Measurements from ENCODE around the gene ZNF805. TPM values are rescaled to one million over a fixed set of nuclear protein-coding genes. Genes with fewer than 3 reads are reported as not detected.

The ZNF805 gene
- polyA plus RNA-seq, 1 of the 3 experiments (the other 2 are of a cell fraction) = 1.5 TPM

DNA sequence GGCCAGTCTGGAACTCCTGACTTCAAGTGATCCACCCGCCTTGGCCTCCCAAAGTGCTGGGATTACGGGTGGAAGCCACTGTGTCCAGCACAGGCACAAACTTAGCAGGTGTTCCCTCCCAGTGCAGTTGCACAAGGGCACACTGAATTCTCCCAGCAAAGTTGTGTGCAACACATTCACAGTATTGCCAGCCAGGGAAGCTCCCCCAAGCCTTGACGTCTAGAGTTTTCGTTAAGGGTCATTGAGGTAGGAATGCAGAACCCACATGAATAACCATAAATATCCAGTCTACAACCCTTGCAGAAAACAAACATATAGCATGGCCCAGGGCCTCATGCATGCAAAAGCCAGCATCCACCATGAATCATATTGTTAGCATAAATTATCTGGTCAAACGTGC is 12.9 kb upstream of the ZNF805 start:
- Histone ChIP-seq H3K79me2 (ENCODE audit: insufficient read depth) (no peaks in the 10 kb centered on the region), H3K9ac (no peak overlapping the region), H3K36me3 (replicated peaks in 1 of 2; ENCODE audit: control insufficient read depth in 1 of 2, insufficient read depth in 2 of 2, low read length in 1 of 2) (no peaks in the 10 kb centered on the region), H3F3A (replicated peaks; ENCODE audit: insufficient read depth) (no peaks in the 10 kb centered on the region), H3K9me2 (no peaks in the 10 kb centered on the region), H3K4me1 (ENCODE audit: control insufficient read depth in 1 of 2, insufficient read depth in 2 of 2, low read depth in 1 of 2, low read length in 1 of 2) (no peaks in the 10 kb centered on the region), H3K9me3 (no peaks in the 10 kb centered on the region), H3K4me3 (ENCODE audit: low read depth in 2 of 2, low read length in 1 of 2) (no peak overlapping the region), H4K20me1 (ENCODE audit: insufficient read depth) (no peaks in the 10 kb centered on the region), H3K27ac (ENCODE audit: low read depth in 2 of 2, low read length in 1 of 2) (no peak overlapping the region), H3K4me2 (no peak overlapping the region), H3K27me3 (ENCODE audit: insufficient read depth) (no peaks in the 10 kb centered on the region), H2AFZ (ENCODE audit: low read depth) (no peak overlapping the region)
- ChIA-PET CTCF (no interaction called here), POLR2A (no interaction called here)
- DNase-seq = no peak
- 69% methylated on average over 5 of the region's 5 CpGs for WGBS (ENCODE audit: low lambda C conversion rate)
- TF ChIP-seq, protein P1, sequence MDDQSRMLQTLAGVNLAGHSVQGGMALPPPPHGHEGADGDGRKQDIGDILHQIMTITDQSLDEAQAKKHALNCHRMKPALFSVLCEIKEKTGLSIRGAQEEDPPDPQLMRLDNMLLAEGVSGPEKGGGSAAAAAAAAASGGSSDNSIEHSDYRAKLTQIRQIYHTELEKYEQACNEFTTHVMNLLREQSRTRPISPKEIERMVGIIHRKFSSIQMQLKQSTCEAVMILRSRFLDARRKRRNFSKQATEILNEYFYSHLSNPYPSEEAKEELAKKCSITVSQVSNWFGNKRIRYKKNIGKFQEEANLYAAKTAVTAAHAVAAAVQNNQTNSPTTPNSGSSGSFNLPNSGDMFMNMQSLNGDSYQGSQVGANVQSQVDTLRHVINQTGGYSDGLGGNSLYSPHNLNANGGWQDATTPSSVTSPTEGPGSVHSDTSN (IDR thresholded peaks at IDR 0.05) = no peak
- TF ChIP-seq NRF1 (IDR thresholded peaks at IDR 0.05; ENCODE audit: low read depth, low read length) (no peak), RAD21 (IDR thresholded peaks at IDR 0.05; ENCODE audit: low read length) (no peak), CHD2 (IDR thresholded peaks at IDR 0.05; ENCODE audit: low read length, partially characterized antibody) (no peak), GABPA (IDR thresholded peaks at IDR 0.05; ENCODE audit: low read depth) (no peak), MEF2A (IDR thresholded peaks at IDR 0.05; ENCODE audit: borderline replicate concordance, low read depth) (no peak)

DNA sequence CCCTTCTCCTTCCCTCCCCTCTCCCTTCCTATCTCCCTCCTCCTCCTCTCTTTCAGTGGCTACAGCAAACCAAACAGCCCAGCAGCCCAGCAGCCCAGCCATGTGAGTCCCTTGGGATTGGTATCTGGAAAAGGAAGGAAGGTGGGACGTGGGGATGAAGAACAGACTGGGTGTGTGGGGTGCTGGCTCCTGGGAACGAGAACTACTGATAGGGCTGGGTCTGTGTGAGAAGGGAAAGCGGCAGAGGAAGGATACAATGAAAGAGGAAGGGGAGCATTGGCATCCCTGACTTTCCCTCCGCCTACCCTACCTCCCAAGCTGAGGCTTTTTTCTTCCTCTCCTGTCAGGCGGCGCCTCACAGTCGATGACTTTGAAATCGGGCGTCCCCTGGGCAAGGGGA is 8.7 kb upstream of the ZNF805 start:
- Histone ChIP-seq H3K9ac (no peak overlapping the region), H2AFZ (ENCODE audit: low read depth) (no peak overlapping the region), H3K9me3 (no peaks in the 10 kb centered on the region), H3K4me1 (ENCODE audit: control insufficient read depth in 1 of 2, insufficient read depth in 2 of 2, low read depth in 1 of 2, low read length in 1 of 2) (no peaks in the 10 kb centered on the region), H3K4me2 (no peak overlapping the region), H3K27ac (ENCODE audit: low read depth in 2 of 2, low read length in 1 of 2) (no peak overlapping the region), H4K20me1 (ENCODE audit: insufficient read depth) (no peaks in the 10 kb centered on the region), H3K27me3 (ENCODE audit: insufficient read depth) (no peaks in the 10 kb centered on the region), H3K9me2 (no peaks in the 10 kb centered on the region), H3K79me2 (ENCODE audit: insufficient read depth) (no peaks in the 10 kb centered on the region), H3K36me3 (replicated peaks in 1 of 2; ENCODE audit: control insufficient read depth in 1 of 2, insufficient read depth in 2 of 2, low read length in 1 of 2) (no peaks in the 10 kb centered on the region), H3F3A (replicated peaks; ENCODE audit: insufficient read depth) (no peaks in the 10 kb centered on the region), H3K4me3 (ENCODE audit: low read depth in 2 of 2, low read length in 1 of 2) (no peak overlapping the region)
- no peak for DNase-seq
- TF ChIP-seq NFIC (IDR thresholded peaks at IDR 0.05; ENCODE audit: borderline replicate concordance) (no peak), EZH2phosphoT487 (IDR thresholded peaks at IDR 0.05; ENCODE audit: borderline replicate concordance, low read depth) (no peak)
- TF ChIP-seq, protein P2, sequence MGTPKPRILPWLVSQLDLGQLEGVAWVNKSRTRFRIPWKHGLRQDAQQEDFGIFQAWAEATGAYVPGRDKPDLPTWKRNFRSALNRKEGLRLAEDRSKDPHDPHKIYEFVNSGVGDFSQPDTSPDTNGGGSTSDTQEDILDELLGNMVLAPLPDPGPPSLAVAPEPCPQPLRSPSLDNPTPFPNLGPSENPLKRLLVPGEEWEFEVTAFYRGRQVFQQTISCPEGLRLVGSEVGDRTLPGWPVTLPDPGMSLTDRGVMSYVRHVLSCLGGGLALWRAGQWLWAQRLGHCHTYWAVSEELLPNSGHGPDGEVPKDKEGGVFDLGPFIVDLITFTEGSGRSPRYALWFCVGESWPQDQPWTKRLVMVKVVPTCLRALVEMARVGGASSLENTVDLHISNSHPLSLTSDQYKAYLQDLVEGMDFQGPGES (IDR thresholded peaks at IDR 0.05; ENCODE audit: low read depth, low read length) = no peak
- ChIA-PET CTCF (interaction anchor here (1.2 kb wide), 1 partner anchor 14 kb away, joined by 3 read pairs; no protein-coding TSS in a partner anchor), POLR2A (no interaction called here)
- whole genome bisulfite sequencing (ENCODE audit: low lambda C conversion rate) = 47% methylated on average over 9 of the region's 9 CpGs

DNA sequence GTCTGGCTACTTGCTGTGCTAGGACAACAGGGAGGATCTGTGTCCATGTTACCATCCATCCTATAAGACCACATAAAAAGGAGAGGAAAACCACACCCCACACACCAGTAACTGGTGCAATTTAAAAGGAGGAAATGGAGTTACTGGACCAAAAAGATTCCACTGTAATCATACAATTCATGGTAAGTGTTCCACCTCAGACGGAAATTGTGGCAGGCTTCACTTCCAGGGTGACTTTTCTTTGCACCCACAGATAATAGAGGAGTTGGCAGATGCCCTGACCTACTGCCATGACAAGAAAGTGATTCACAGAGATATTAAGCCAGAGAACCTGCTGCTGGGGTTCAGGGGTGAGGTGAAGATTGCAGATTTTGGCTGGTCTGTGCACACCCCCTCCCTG is 7.2 kb upstream of the ZNF805 start:
- H3K4me3 ChIP-seq (ENCODE audit: low read depth in 2 of 2, low read length in 1 of 2) = no peak overlapping the region
- DNase-seq = no peak
- no peak for TF ChIP-seq GATA2 (CRISPR knock-in tag; IDR thresholded peaks at IDR 0.05)
- TF ChIP-seq RAD21 (IDR thresholded peaks at IDR 0.05; ENCODE audit: low read length) = no peak
- no peak for TF ChIP-seq JUND (IDR thresholded peaks at IDR 0.05)
- no peak for TF ChIP-seq TAF1 (IDR thresholded peaks at IDR 0.05; ENCODE audit: borderline replicate concordance, low read depth, low read length)
- no peak for TF ChIP-seq RFX5 (IDR thresholded peaks at IDR 0.05; ENCODE audit: low read length)
- TF ChIP-seq, protein P2 (IDR thresholded peaks at IDR 0.05; ENCODE audit: low read depth, low read length) = no peak
- TF ChIP-seq NFIC (IDR thresholded peaks at IDR 0.05; ENCODE audit: borderline replicate concordance) = no peak
- no peak for TF ChIP-seq TEAD4 (IDR thresholded peaks at IDR 0.05; ENCODE audit: borderline replicate concordance, insufficient read depth)
- no peak for TF ChIP-seq SMC3 (IDR thresholded peaks at IDR 0.05; ENCODE audit: low read depth, low read length)
- TF ChIP-seq FOXM1 (IDR thresholded peaks at IDR 0.05; ENCODE audit: low read depth) = no peak
- TF ChIP-seq CHD2 (IDR thresholded peaks at IDR 0.05; ENCODE audit: low read length, partially characterized antibody) = no peak
- no peak overlapping the region for H3K27ac ChIP-seq (ENCODE audit: low read depth in 2 of 2, low read length in 1 of 2)
- 89% methylated on average over 1 of the region's 1 CpG for WGBS (ENCODE audit: low lambda C conversion rate)
- no peak overlapping the region for H3K4me2 ChIP-seq
- no peaks in the 10 kb centered on the region for H3K9me2 ChIP-seq
- no peaks in the 10 kb centered on the region for H3F3A ChIP-seq (replicated peaks; ENCODE audit: insufficient read depth)
- POLR2A ChIA-PET = no interaction called here
- H3K9ac ChIP-seq = no peak overlapping the region
- CTCF ChIA-PET = no interaction called here
- no peaks in the 10 kb centered on the region for H3K4me1 ChIP-seq (ENCODE audit: control insufficient read depth in 1 of 2, insufficient read depth in 2 of 2, low read depth in 1 of 2, low read length in 1 of 2)
- H3K27me3 ChIP-seq (ENCODE audit: insufficient read depth) = no peaks in the 10 kb centered on the region
- no peaks in the 10 kb centered on the region for H4K20me1 ChIP-seq (ENCODE audit: insufficient read depth)
- H3K9me3 ChIP-seq = no peaks in the 10 kb centered on the region
- no peaks in the 10 kb centered on the region for H3K79me2 ChIP-seq (ENCODE audit: insufficient read depth)
- H3K36me3 ChIP-seq (replicated peaks in 1 of 2; ENCODE audit: control insufficient read depth in 1 of 2, insufficient read depth in 2 of 2, low read length in 1 of 2) = no peaks in the 10 kb centered on the region
- no peak overlapping the region for H2AFZ ChIP-seq (ENCODE audit: low read depth)
